ENCODE measurements around the gene UBE2D1. TPM values are rescaled to one million over a fixed set of nuclear protein-coding genes. Genes with fewer than 3 reads are reported as not detected.

Gene UBE2D1
- total RNA-seq, 2 experiments from 2014 or later: 12.2 to 14.6 TPM

- no peak overlapping the region for H3K4me3 Mint-ChIP-seq
- DNase-seq (no peak), ATAC-seq (no peak)
- H3K9me3 Mint-ChIP-seq (ENCODE audit: low read depth): no peaks in the 10 kb centered on the region
- no peaks in the 10 kb centered on the region for H3K4me1 Mint-ChIP-seq
- peaks cover 3% of the 10 kb centered on the region for H3K36me3 Mint-ChIP-seq
- CTCF ChIA-PET: no interaction called here
- no peaks in the 10 kb centered on the region for H3K27me3 Mint-ChIP-seq
- no peak overlapping the region for H3K27ac Mint-ChIP-seq
Measured at GRCh38 chr10:58371473-58371872, 36.7 kb downstream of the UBE2D1 start.

- ATAC-seq (no peak), DNase-seq (no peak)
- CTCF ChIA-PET: no interaction called here
- no peaks in the 10 kb centered on the region for H3K4me1 Mint-ChIP-seq
- peaks cover 3% of the 10 kb centered on the region for H3K36me3 Mint-ChIP-seq
- no peak overlapping the region for H3K27ac Mint-ChIP-seq
- H3K27me3 Mint-ChIP-seq: no peaks in the 10 kb centered on the region
- no peak overlapping the region for H3K4me3 Mint-ChIP-seq
- H3K9me3 Mint-ChIP-seq (ENCODE audit: low read depth): no peaks in the 10 kb centered on the region
Measured at GRCh38 chr10:58372607-58373441, 38.0 kb downstream of the UBE2D1 start.

- CTCF ChIA-PET: no interaction called here
- H3K9me3 Mint-ChIP-seq (ENCODE audit: low read depth): no peaks in the 10 kb centered on the region
- no peak for DNase-seq
- H3K27ac Mint-ChIP-seq: no peak overlapping the region
- peaks cover 4% of the 10 kb centered on the region for H3K36me3 Mint-ChIP-seq
- H3K27me3 Mint-ChIP-seq: no peaks in the 10 kb centered on the region
- ATAC-seq: no peak
- no peak overlapping the region for H3K4me3 Mint-ChIP-seq
- H3K4me1 Mint-ChIP-seq: peaks cover 1% of the 10 kb centered on the region
Measured at GRCh38 chr10:58373442-58373827, 38.6 kb downstream of the UBE2D1 start.

DNA sequence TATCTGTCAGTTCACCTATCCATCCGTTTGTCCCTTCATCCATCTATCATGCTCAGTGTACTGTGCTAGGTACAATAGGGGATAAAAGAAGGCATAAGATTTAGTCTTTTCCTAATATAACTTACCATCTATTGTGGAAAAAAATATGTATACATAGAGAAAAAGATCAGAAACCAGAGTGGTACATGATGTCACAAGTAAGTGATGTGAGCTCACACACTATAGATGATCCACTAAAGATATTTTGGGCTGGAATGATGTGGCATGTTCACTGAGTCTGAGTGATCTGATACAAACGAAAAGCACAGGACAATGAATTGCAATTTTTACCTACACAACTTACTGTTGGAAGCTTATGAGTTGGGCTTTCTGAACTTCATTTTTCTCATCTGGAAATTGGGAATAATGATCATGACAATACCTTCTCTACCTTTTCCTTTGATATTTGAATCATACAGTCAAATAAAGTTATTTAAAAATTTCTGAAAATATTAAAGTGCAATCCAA is 47.7 kb downstream of the UBE2D1 start:
- no peak for ATAC-seq
- Mint-ChIP-seq H3K27ac (no peak overlapping the region), H3K4me1 (peaks cover 23% of the 10 kb centered on the region), H3K27me3 (no peaks in the 10 kb centered on the region), H3K4me3 (no peak overlapping the region), H3K9me3 (ENCODE audit: low read depth) (no peaks in the 10 kb centered on the region), H3K36me3 (peaks cover 8% of the 10 kb centered on the region)
- CTCF ChIA-PET: no interaction called here
- no peak for DNase-seq

DNA sequence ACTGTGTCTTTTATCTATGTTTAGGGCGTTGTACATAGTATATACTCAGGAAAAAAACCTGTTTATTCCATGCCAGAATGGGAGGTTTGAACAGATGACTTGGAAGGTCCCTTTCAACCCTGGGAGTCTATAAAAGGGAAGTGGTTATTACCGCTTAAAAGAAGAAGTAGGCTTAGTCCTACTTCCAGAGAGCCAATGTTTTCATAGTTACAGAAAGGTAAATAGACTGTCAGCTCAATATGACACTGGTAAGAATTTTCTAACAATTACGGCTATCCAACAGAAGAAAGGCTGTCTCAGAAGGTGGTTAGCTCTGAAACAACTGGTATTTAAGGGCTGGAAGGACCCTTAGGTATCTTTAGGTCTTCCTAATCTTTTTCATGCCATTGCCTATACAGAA is 49.3 kb downstream of the UBE2D1 start:
- H3K9me3 Mint-ChIP-seq (ENCODE audit: low read depth): no peaks in the 10 kb centered on the region
- peak overlapping the region; percentile 86 for H3K27ac Mint-ChIP-seq
- no peak for DNase-seq
- H3K27me3 Mint-ChIP-seq: no peaks in the 10 kb centered on the region
- peak overlapping the region; percentile 85 for H3K4me3 Mint-ChIP-seq
- H3K4me1 Mint-ChIP-seq: peaks cover 21% of the 10 kb centered on the region
- ATAC-seq: no peak
- H3K36me3 Mint-ChIP-seq: peaks cover 12% of the 10 kb centered on the region
- CTCF ChIA-PET: interaction anchor here (0.9 to 2.2 kb wide), 3 partner anchors 12 to 88 kb away, joined by 3 to 6 read pairs (median 4); no protein-coding TSS in a partner anchor

- Mint-ChIP-seq H3K4me1 (peaks cover 24% of the 10 kb centered on the region), H3K4me3 (peak overlapping the region; percentile 85), H3K27me3 (no peaks in the 10 kb centered on the region), H3K9me3 (ENCODE audit: low read depth) (no peaks in the 10 kb centered on the region), H3K27ac (peak overlapping the region; percentile 86), H3K36me3 (peaks cover 17% of the 10 kb centered on the region)
- DNase-seq (no peak), ATAC-seq (no peak)
- CTCF ChIA-PET: interaction anchor here (0.7 to 3.2 kb wide), 8 partner anchors 11 to 116 kb away, joined by 3 to 13 read pairs (median 4); partner anchors contain the start of genes CISD1, IPMK and UBE2D1
Measured at GRCh38 chr10:58384544-58384998, 49.8 kb downstream of the UBE2D1 start.

DNA sequence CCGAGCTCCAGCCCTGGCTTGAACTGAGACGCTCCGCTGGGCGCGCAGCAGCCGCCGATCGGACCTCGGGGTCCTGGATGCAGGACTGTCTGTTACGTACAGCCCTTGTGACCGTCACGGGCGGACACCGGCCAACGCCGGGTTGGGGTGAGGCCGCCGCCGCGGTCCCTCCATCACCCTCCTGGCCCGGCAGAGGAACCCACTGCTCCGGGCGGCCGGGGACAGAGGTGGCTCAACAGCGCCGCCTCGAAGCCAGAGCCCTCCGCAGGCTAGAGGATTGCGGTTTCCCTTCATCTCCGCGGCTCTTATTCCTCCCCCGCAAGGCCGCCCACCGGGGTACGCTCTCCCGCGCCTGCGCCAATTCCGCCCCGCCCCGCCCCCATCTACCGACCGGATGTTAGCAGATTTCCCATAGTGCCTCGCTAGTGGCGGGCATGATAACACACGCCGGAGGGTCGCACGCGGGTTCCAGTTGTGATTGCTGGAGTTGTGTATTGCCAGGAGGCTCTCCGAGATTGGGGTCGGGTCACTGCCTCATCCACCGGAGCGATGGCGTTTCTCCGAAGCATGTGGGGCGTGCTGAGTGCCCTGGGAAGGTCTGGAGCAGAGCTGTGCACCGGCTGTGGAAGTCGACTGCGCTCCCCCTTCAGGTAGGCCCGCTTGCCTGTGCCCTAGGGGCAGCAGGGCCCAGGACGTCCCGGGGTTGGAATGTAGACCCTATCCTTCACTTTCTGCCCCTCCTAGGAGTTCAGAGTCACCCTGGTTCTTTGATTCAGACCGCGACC is 50.4 kb downstream of the UBE2D1 start, which contains the start of gene TFAM:
TFAM (plus strand) TSS at position 412 of the 785 bp plus-strand sequence; CDS start at position 550, 138 bp downstream.
- peak; percentile 96 for DNase-seq
- no peaks in the 10 kb centered on the region for H3K27me3 Mint-ChIP-seq
- peak within 1 kb of the TSS; percentile 86 for H3K27ac Mint-ChIP-seq
- peaks cover 22% of the 10 kb centered on the region for H3K36me3 Mint-ChIP-seq
- peaks cover 28% of the 10 kb centered on the region for H3K4me1 Mint-ChIP-seq
- H3K9me3 Mint-ChIP-seq (ENCODE audit: low read depth): no peaks in the 10 kb centered on the region
- ATAC-seq: peak; percentile 91
- peak within 1 kb of the TSS; percentile 85 for H3K4me3 Mint-ChIP-seq
- CTCF ChIA-PET: interaction anchor here (0.5 to 3.2 kb wide), 11 partner anchors 11 to 207 kb away, joined by 3 to 13 read pairs (median 3); partner anchors contain the start of genes CISD1, IPMK and UBE2D1

GRCh38 chr10:58385784-58386112 is 50.9 kb downstream of the UBE2D1 start:
- DNase-seq: peak; percentile 42
- peak overlapping the region; percentile 85 for H3K4me3 Mint-ChIP-seq

GRCh38 chr10:58389024-58389423 is 54.2 kb downstream of the UBE2D1 start:
- no peak for DNase-seq
- Mint-ChIP-seq H3K4me1 (peaks cover 28% of the 10 kb centered on the region), H3K9me3 (ENCODE audit: low read depth) (no peaks in the 10 kb centered on the region), H3K27ac (no peak overlapping the region), H3K36me3 (peaks cover 38% of the 10 kb centered on the region), H3K4me3 (no peak overlapping the region), H3K27me3 (no peaks in the 10 kb centered on the region)
- ATAC-seq: no peak
- CTCF ChIA-PET: no interaction called here

More at GRCh38 chr10:58385784-58386112, 50.9 kb downstream of the UBE2D1 start:
- Mint-ChIP-seq H3K4me1 (peaks cover 29% of the 10 kb centered on the region), H3K9me3 (ENCODE audit: low read depth) (no peaks in the 10 kb centered on the region), H3K27ac (peak overlapping the region; percentile 86), H3K36me3 (peaks cover 23% of the 10 kb centered on the region), H3K27me3 (no peaks in the 10 kb centered on the region)
- CTCF ChIA-PET: interaction anchor here (0.5 to 3.2 kb wide), 10 partner anchors 13 to 209 kb away, joined by 3 to 13 read pairs (median 3); partner anchors contain the start of genes CISD1 and IPMK
- ATAC-seq: peak; percentile 11

DNA sequence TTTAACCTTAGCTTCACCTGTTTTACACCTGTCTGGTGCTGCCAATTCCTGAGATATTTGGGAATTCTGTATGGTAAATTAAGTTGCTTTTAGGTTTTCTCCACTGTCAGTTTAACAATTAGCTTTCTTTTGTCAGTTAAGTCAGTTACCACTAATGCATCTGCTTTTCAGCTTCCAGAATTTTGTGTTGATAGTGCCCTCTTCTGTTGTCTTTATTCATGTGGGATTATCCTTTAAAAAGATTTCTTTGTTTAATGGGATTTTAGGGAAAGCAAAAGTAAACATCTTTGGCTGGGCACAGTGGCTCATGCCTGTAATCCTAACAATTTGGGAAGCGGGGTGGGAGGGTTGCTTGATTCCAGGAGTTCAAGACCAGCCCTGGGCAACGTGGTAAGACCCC is 58.5 kb downstream of the UBE2D1 start:
- peaks cover 11% of the 10 kb centered on the region for H3K4me1 Mint-ChIP-seq
- no peaks in the 10 kb centered on the region for H3K27me3 Mint-ChIP-seq
- H3K9me3 Mint-ChIP-seq (ENCODE audit: low read depth): no peaks in the 10 kb centered on the region
- no peak overlapping the region for H3K27ac Mint-ChIP-seq
- DNase-seq (no peak), ATAC-seq (no peak)
- H3K4me3 Mint-ChIP-seq: no peak overlapping the region
- peaks cover 55% of the 10 kb centered on the region for H3K36me3 Mint-ChIP-seq
- CTCF ChIA-PET: interaction anchor here (2.4 kb wide), 1 partner anchor 94 kb away, joined by 10 read pairs; no protein-coding TSS in a partner anchor

DNA sequence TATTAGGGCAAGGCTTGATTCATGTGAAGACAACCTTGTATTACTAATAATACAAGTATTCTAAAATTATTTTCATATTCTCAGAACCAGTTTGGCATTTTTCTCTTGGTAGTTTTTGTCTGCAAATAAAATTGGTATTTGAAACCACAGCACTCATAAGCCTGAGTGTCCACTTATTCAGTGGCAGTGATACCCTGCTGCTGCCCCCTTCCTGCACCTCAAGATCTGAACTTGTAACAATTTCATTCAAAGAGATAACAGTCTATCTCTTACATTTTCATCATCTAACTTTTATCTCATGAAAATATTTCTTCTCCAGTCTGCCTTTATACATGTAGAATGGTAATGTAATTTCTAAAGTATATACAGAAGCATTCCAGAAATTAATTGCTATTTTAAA is 59.7 kb downstream of the UBE2D1 start:
- H3K4me1 Mint-ChIP-seq: peaks cover 8% of the 10 kb centered on the region
- no peaks in the 10 kb centered on the region for H3K27me3 Mint-ChIP-seq
- CTCF ChIA-PET: no interaction called here
- DNase-seq (no peak), ATAC-seq (no peak)
- no peaks in the 10 kb centered on the region for H3K9me3 Mint-ChIP-seq (ENCODE audit: low read depth)
- H3K27ac Mint-ChIP-seq: no peak overlapping the region
- H3K4me3 Mint-ChIP-seq: no peak overlapping the region
- peaks cover 49% of the 10 kb centered on the region for H3K36me3 Mint-ChIP-seq

- Mint-ChIP-seq H3K4me1 (peaks cover 3% of the 10 kb centered on the region), H3K36me3 (peaks cover 43% of the 10 kb centered on the region), H3K27me3 (no peaks in the 10 kb centered on the region), H3K4me3 (no peak overlapping the region), H3K27ac (no peak overlapping the region), H3K9me3 (ENCODE audit: low read depth) (no peaks in the 10 kb centered on the region)
- no peak for ATAC-seq
- no peak for DNase-seq
- CTCF ChIA-PET: interaction anchor here (1.4 kb wide), 1 partner anchor 12 kb away, joined by 4 read pairs; no protein-coding TSS in a partner anchor
Measured at GRCh38 chr10:58396057-58396456, 61.3 kb downstream of the UBE2D1 start.

- DNase-seq: no peak
- H3K4me1 Mint-ChIP-seq: no peaks in the 10 kb centered on the region
- no peaks in the 10 kb centered on the region for H3K27me3 Mint-ChIP-seq
- H3K4me3 Mint-ChIP-seq: no peak overlapping the region
- H3K9me3 Mint-ChIP-seq (ENCODE audit: low read depth): no peaks in the 10 kb centered on the region
- H3K27ac Mint-ChIP-seq: no peak overlapping the region
- peaks cover 34% of the 10 kb centered on the region for H3K36me3 Mint-ChIP-seq
- no peak for ATAC-seq
- CTCF ChIA-PET: interaction anchor here (1.1 kb wide), 1 partner anchor 13 kb away, joined by 3 read pairs; the partner anchor contains the start of gene TFAM
Measured at GRCh38 chr10:58397830-58398229, 63.0 kb downstream of the UBE2D1 start.

Measured in activated CD8-positive, alpha-beta memory T cell treated with anti-CD3 and anti-CD28 coated beads, Interleukin-2, amount 10 ng/mL, durations not matched to agents 7 days and 5 days (primary cell).